Measurements from ENCODE around the gene TNS3. TPM values are rescaled to one million over a fixed set of nuclear protein-coding genes. Genes with fewer than 3 reads are reported as not detected.
"Not testable (repeated sequence)": the region's sequence is repeated elsewhere in the genome, so short reads cannot be mapped to it uniquely, and the experiment has no call there.

Gene TNS3
- total and polyA plus RNA-seq, 2 donors (not counting 3 experiments of a cell fraction or from before 2014, with no cell fraction given), result 10.4 to 45.1 TPM

GRCh38 chr7:47586925-47587324 is 5.0 kb upstream of the TNS3 start:
- FAIRE-seq (no peak), DNase-seq (ENCODE audit: low read depth, low spot score) (no peak)
- no peaks in the 10 kb centered on the region for H3K9me1 ChIP-seq (replicated peaks; ENCODE audit: control insufficient read depth, extremely low read depth, insufficient read depth, low read length)
- H3K79me2 ChIP-seq (ENCODE audit: control insufficient read depth, insufficient read depth, low read length), result no peaks in the 10 kb centered on the region
- intact Hi-C loops (cut with micrococcal nuclease), result loop anchor here (10.0 kb wide), 1 partner anchor 322 kb away; no protein-coding TSS in a partner anchor
- no peaks in the 10 kb centered on the region for H4K20me1 ChIP-seq (replicated peaks; ENCODE audit: control insufficient read depth, extremely low read depth, insufficient read depth, low read length)
- H3K4me3 ChIP-seq (replicated peaks in 1 of 3; ENCODE audit: insufficient read depth in 1 of 3, low read depth in 1 of 3, low read length in 3 of 3), result no peak overlapping the region
- peaks cover 6 to 8% of the 10 kb centered on the region in 2 experiments for H3K27me3 ChIP-seq (ENCODE audit: control insufficient read depth in 2 of 2, insufficient read depth in 2 of 2, low read length in 2 of 2)
- no peak overlapping the region for H3K4me2 ChIP-seq (ENCODE audit: insufficient read depth, low read length)
- dilution Hi-C loops (cut with MboI; ENCODE audit: extremely low pct_ligation_motif_present, low sequenced_read_pairs), result no loop called here
- POLR2A ChIA-PET, result no interaction called here
- CTCF ChIA-PET, result interaction anchor here (1.5 kb wide), 1 partner anchor 71 kb away, joined by 3 read pairs; no protein-coding TSS in a partner anchor
- peaks cover 2% of the 10 kb centered on the region for H3K4me1 ChIP-seq (ENCODE audit: control insufficient read depth, extremely low read depth, insufficient read depth, low read length)
- no peaks in the 10 kb centered on the region for H3K9me3 ChIP-seq (replicated peaks; ENCODE audit: control insufficient read depth, insufficient read depth, low read length)
- H3K36me3 ChIP-seq (ENCODE audit: control insufficient read depth in 2 of 2, extremely low read depth in 1 of 2, insufficient read depth in 2 of 2, low read length in 2 of 2), result no peaks in the 10 kb centered on the region
- TF ChIP-seq, protein P1, sequence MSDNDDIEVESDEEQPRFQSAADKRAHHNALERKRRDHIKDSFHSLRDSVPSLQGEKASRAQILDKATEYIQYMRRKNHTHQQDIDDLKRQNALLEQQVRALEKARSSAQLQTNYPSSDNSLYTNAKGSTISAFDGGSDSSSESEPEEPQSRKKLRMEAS (IDR thresholded peaks at IDR 0.05; ENCODE audit: insufficient read depth, insufficient read length), result no peak
- no peak for TF ChIP-seq POLR2AphosphoS5 (IDR thresholded peaks at IDR 0.05; ENCODE audit: insufficient read depth, low read depth, low read length)
- no peak for TF ChIP-seq FOS (IDR thresholded peaks at IDR 0.05; ENCODE audit: borderline replicate concordance, insufficient read depth, low read length)
- TF ChIP-seq MYC (IDR thresholded peaks at IDR 0.05; ENCODE audit: low read depth, low read length), result no peak
- no peak for TF ChIP-seq POLR2A (IDR thresholded peaks at IDR 0.05; ENCODE audit: low read depth, low read length)
- no peak for TF ChIP-seq JUN (IDR thresholded peaks at IDR 0.05; ENCODE audit: borderline replicate concordance, insufficient read depth, insufficient read length, low read depth)
- no peak for TF ChIP-seq GATA2 (IDR thresholded peaks at IDR 0.05; ENCODE audit: insufficient read depth, insufficient read length, low read depth, low read length)
- TF ChIP-seq, protein P2, sequence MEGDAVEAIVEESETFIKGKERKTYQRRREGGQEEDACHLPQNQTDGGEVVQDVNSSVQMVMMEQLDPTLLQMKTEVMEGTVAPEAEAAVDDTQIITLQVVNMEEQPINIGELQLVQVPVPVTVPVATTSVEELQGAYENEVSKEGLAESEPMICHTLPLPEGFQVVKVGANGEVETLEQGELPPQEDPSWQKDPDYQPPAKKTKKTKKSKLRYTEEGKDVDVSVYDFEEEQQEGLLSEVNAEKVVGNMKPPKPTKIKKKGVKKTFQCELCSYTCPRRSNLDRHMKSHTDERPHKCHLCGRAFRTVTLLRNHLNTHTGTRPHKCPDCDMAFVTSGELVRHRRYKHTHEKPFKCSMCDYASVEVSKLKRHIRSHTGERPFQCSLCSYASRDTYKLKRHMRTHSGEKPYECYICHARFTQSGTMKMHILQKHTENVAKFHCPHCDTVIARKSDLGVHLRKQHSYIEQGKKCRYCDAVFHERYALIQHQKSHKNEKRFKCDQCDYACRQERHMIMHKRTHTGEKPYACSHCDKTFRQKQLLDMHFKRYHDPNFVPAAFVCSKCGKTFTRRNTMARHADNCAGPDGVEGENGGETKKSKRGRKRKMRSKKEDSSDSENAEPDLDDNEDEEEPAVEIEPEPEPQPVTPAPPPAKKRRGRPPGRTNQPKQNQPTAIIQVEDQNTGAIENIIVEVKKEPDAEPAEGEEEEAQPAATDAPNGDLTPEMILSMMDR (IDR thresholded peaks at IDR 0.05; ENCODE audit: extremely low read depth in 1 of 2, insufficient read depth in 1 of 2, low read depth in 1 of 2, low read length in 2 of 2), result no peak
- no peak for TF ChIP-seq EZH2 (IDR thresholded peaks at IDR 0.05; ENCODE audit: borderline replicate concordance, low read depth, low read length, severe bottlenecking)
- no peak overlapping the region for H3K27ac ChIP-seq (ENCODE audit: insufficient read depth, low read depth, low read length)
- H2AFZ ChIP-seq (ENCODE audit: low read depth, low read length), result no peak overlapping the region
- no peak overlapping the region for H3K9ac ChIP-seq (replicated peaks; ENCODE audit: extremely low read depth, insufficient read depth, low read length)
- no TSS peak for BruUV-seq (replicated peaks)

DNA sequence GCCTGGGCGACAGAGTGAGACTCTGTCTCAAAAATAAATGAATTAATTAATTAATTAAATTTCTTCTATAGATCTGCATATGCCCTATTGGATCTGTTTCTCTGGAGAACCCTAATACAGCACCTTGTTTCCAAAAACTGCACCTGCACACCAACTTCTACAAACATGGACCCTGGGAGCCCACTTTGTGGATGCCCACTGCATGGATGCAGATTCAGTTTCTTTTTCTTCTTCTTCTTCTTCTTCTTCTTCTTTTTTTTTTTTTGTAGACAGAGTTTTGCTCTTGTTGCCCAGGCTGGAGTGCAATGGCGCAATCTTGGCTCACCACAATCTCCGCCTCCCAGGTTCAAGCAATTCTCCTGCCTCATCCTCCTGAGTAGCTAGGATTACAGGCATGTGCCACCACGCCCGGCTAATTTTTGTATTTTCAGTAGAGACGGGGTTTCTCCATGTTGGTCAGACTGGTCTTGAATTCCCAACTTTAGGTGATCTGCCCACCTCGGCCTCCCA is 4.3 kb upstream of the TNS3 start:
- H2AFZ ChIP-seq (ENCODE audit: low read depth, low read length); CTCF ChIA-PET; FAIRE-seq; H3K9ac ChIP-seq (replicated peaks; ENCODE audit: extremely low read depth, insufficient read depth, low read length); H3K4me1 ChIP-seq (ENCODE audit: control insufficient read depth, extremely low read depth, insufficient read depth, low read length); H3K4me3 ChIP-seq (replicated peaks in 1 of 3; ENCODE audit: insufficient read depth in 1 of 3, low read depth in 1 of 3, low read length in 3 of 3); H3K79me2 ChIP-seq (ENCODE audit: control insufficient read depth, insufficient read depth, low read length); H3K9me3 ChIP-seq (replicated peaks; ENCODE audit: control insufficient read depth, insufficient read depth, low read length); DNase-seq (ENCODE audit: low read depth, low spot score); H3K36me3 ChIP-seq (ENCODE audit: control insufficient read depth in 2 of 2, extremely low read depth in 1 of 2, insufficient read depth in 2 of 2, low read length in 2 of 2); H3K4me2 ChIP-seq (ENCODE audit: insufficient read depth, low read length); H3K27me3 ChIP-seq (ENCODE audit: control insufficient read depth in 2 of 2, insufficient read depth in 2 of 2, low read length in 2 of 2); H3K9me1 ChIP-seq (replicated peaks; ENCODE audit: control insufficient read depth, extremely low read depth, insufficient read depth, low read length); dilution Hi-C loops (cut with MboI; ENCODE audit: extremely low pct_ligation_motif_present, low sequenced_read_pairs); H3K27ac ChIP-seq (ENCODE audit: insufficient read depth, low read depth, low read length); H4K20me1 ChIP-seq (replicated peaks; ENCODE audit: control insufficient read depth, extremely low read depth, insufficient read depth, low read length); BruUV-seq (replicated peaks); POLR2A ChIA-PET: not testable (repeated sequence)
- intact Hi-C loops (cut with micrococcal nuclease), result loop anchor here (10.0 kb wide), 1 partner anchor 321 kb away; no protein-coding TSS in a partner anchor

Data from endothelial cell of umbilical vein (primary cell).